Activated CD8-positive, alpha-beta memory T cell treated with anti-CD3 and anti-CD28 coated beads, Interleukin-2, amount 50 U/mL, for 48 hours (primary cell): ENCODE data around the gene CCDC92B.
A peak's percentile ranks its signal among the peaks of the same experiment; 100 is the strongest.
"Not testable (repeated sequence)": the region's sequence is repeated elsewhere in the genome, so short reads cannot be mapped to it uniquely, and the experiment has no call there.

Source experiments
- DNase-seq: peaks from one replicate; pipeline ENCODE4 v3.0.0-alpha.2; 2020

Gene CCDC92B

GRCh38 chr17:2688351-2689342, 60.8 kb downstream of the CCDC92B start:
- DNase-seq, result peak; percentile 56

GRCh38 chr17:2687074-2687418, 62.4 kb downstream of the CCDC92B start:
- DNase-seq, result no peak

GRCh38 chr17:2685696-2686095, 63.8 kb downstream of the CCDC92B start:
- DNase-seq, result no peak

GRCh38 chr17:2684549-2684948, 64.9 kb downstream of the CCDC92B start:
- DNase-seq, result no peak

GRCh38 chr17:2683912-2684311, 65.5 kb downstream of the CCDC92B start:
- no peak for DNase-seq

GRCh38 chr17:2682176-2682938, 67.1 kb downstream of the CCDC92B start:
- no peak for DNase-seq

GRCh38 chr17:2681650-2682049, 67.8 kb downstream of the CCDC92B start:
- no peak for DNase-seq

GRCh38 chr17:2680961-2681360, 68.5 kb downstream of the CCDC92B start:
- DNase-seq, result no peak

- DNase-seq, result not testable (repeated sequence)
These were observed 70.2 kb downstream of the CCDC92B start for GRCh38 chr17:2679247-2679646.
